Activated CD8-positive, alpha-beta memory T cell treated with anti-CD3 and anti-CD28 coated beads, Interleukin-2, amount 10 ng/mL, durations not matched to agents 7 days and 5 days (primary cell): ENCODE measurements around the gene PRIM2. TPM values are rescaled to one million over a fixed set of nuclear protein-coding genes. Genes with fewer than 3 reads are reported as not detected.
"Not testable (repeated sequence)": the region's sequence is repeated elsewhere in the genome, so short reads cannot be mapped to it uniquely, and the experiment has no call there.

Experiments used
- ATAC-seq: fragments of 150-1000 bp; cut with Tn5 transposase; one replicate; pipeline ENCODE4 v1.10.0; 2021; ENCODE audit warnings: moderate library complexity
- CTCF ChIA-PET: fragments of 350-600 bp; sonication (Branson Sonifier 250); formaldehyde crosslinking; loops from one replicate; lab custom pipeline; 2021; ENCODE audit warnings: antibody characterized with exemption; lab: Charles Lee
- DNase-seq: peaks from one replicate; pipeline ENCODE4 v3.0.0-alpha.2; 2020
- H3K27ac Mint-ChIP-seq: one replicate; pipeline ENCODE4 v1.8.0; 2021; ENCODE audit warnings: mild to moderate bottlenecking, mixed read lengths
- H3K27me3 Mint-ChIP-seq: one replicate; pipeline ENCODE4 v1.8.0; 2021; ENCODE audit warnings: mixed read lengths
- H3K36me3 Mint-ChIP-seq: one replicate; pipeline ENCODE4 v1.8.0; 2021; ENCODE audit warnings: mild to moderate bottlenecking, mixed read lengths
- H3K4me1 Mint-ChIP-seq: one replicate; pipeline ENCODE4 v1.8.0; 2021; ENCODE audit warnings: mixed read lengths
- H3K4me3 Mint-ChIP-seq: one replicate; pipeline ENCODE4 v1.8.0; 2021; ENCODE audit warnings: mild to moderate bottlenecking, moderate library complexity, mixed read lengths
- H3K9me3 Mint-ChIP-seq: one replicate; pipeline ENCODE4 v1.8.0; 2022; ENCODE audit warnings: low read depth, mixed read lengths
- total RNA-seq, 2 experiments: library from RNA; stranded (reverse); gene quantifications; one replicate each; pipeline ENCODE4 v1.2.3, GENCODE V29; 2021

Gene PRIM2
- total RNA-seq, 2 experiments from 2014 or later = 36.2 to 42.8 TPM

GRCh38 chr6:57421503-57421902, 104.1 kb downstream of the PRIM2 start:
- CTCF ChIA-PET = no interaction called here
- H3K4me1 Mint-ChIP-seq = peaks cover 3% of the 10 kb centered on the region
- H3K36me3 Mint-ChIP-seq = peaks cover 17% of the 10 kb centered on the region
- no peaks in the 10 kb centered on the region for H3K27me3 Mint-ChIP-seq
- H3K4me3 Mint-ChIP-seq = no peak overlapping the region
- no peaks in the 10 kb centered on the region for H3K9me3 Mint-ChIP-seq
- no peak overlapping the region for H3K27ac Mint-ChIP-seq
- ATAC-seq (no peak), DNase-seq (no peak)

- Mint-ChIP-seq H3K27me3 (no peaks in the 10 kb centered on the region), H3K27ac (no peak overlapping the region), H3K4me3 (no peak overlapping the region), H3K36me3 (peaks cover 12% of the 10 kb centered on the region), H3K9me3 (no peaks in the 10 kb centered on the region), H3K4me1 (peaks cover 3% of the 10 kb centered on the region)
- ATAC-seq (no peak), DNase-seq (no peak)
- CTCF ChIA-PET = no interaction called here
Observed at GRCh38 chr6:57423468-57423867, 106.0 kb downstream of the PRIM2 start.

- H3K4me3 Mint-ChIP-seq, CTCF ChIA-PET, H3K27me3 Mint-ChIP-seq, H3K9me3 Mint-ChIP-seq, DNase-seq, ATAC-seq: not testable (repeated sequence)
- peaks cover 23% of the 10 kb centered on the region for H3K4me1 Mint-ChIP-seq
- H3K36me3 Mint-ChIP-seq = peaks cover 14% of the 10 kb centered on the region
- H3K27ac Mint-ChIP-seq = peak overlapping the region; percentile 46
Observed at GRCh38 chr6:57431742-57432141, 114.3 kb downstream of the PRIM2 start.

GRCh38 chr6:57432157-57432556, 114.7 kb downstream of the PRIM2 start:
- Mint-ChIP-seq H3K36me3 (peaks cover 14% of the 10 kb centered on the region), H3K4me1 (peaks cover 23% of the 10 kb centered on the region), H3K27ac (no peak overlapping the region), H3K9me3 (no peaks in the 10 kb centered on the region), H3K4me3 (no peak overlapping the region), H3K27me3 (no peaks in the 10 kb centered on the region)
- no peak for DNase-seq
- ATAC-seq = no peak
- CTCF ChIA-PET = no interaction called here

- DNase-seq (no peak), ATAC-seq (no peak)
- H3K36me3 Mint-ChIP-seq = peaks cover 14% of the 10 kb centered on the region
- no peak overlapping the region for H3K4me3 Mint-ChIP-seq
- no peak overlapping the region for H3K27ac Mint-ChIP-seq
- H3K27me3 Mint-ChIP-seq = no peaks in the 10 kb centered on the region
- H3K9me3 Mint-ChIP-seq = no peaks in the 10 kb centered on the region
- peaks cover 23% of the 10 kb centered on the region for H3K4me1 Mint-ChIP-seq
- CTCF ChIA-PET = no interaction called here
Observed at GRCh38 chr6:57432919-57433684, 115.7 kb downstream of the PRIM2 start.

GRCh38 chr6:57433790-57434189, 116.4 kb downstream of the PRIM2 start:
- H3K9me3 Mint-ChIP-seq, ATAC-seq, CTCF ChIA-PET, H3K27ac Mint-ChIP-seq, DNase-seq, H3K4me3 Mint-ChIP-seq, H3K27me3 Mint-ChIP-seq: not testable (repeated sequence)
- Mint-ChIP-seq H3K36me3 (peaks cover 13% of the 10 kb centered on the region), H3K4me1 (peaks cover 23% of the 10 kb centered on the region)

GRCh38 chr6:57434944-57435343, 117.5 kb downstream of the PRIM2 start:
- H3K4me1 Mint-ChIP-seq = peaks cover 22% of the 10 kb centered on the region
- peaks cover 7% of the 10 kb centered on the region for H3K36me3 Mint-ChIP-seq
- CTCF ChIA-PET = no interaction called here
- H3K27me3 Mint-ChIP-seq = no peaks in the 10 kb centered on the region
- no peak overlapping the region for H3K4me3 Mint-ChIP-seq
- DNase-seq = no peak
- peak overlapping the region; percentile 49 for H3K27ac Mint-ChIP-seq
- H3K9me3 Mint-ChIP-seq = no peaks in the 10 kb centered on the region
- ATAC-seq = no peak

GRCh38 chr6:57435475-57436160, 118.2 kb downstream of the PRIM2 start:
- Mint-ChIP-seq H3K36me3 (peaks cover 7% of the 10 kb centered on the region), H3K9me3 (no peaks in the 10 kb centered on the region), H3K27ac (no peak overlapping the region), H3K4me1 (peaks cover 20% of the 10 kb centered on the region), H3K27me3 (no peaks in the 10 kb centered on the region), H3K4me3 (no peak overlapping the region)
- DNase-seq = no peak
- no peak for ATAC-seq
- CTCF ChIA-PET = no interaction called here

GRCh38 chr6:57440735-57441134, 123.3 kb downstream of the PRIM2 start:
- DNase-seq, H3K36me3 Mint-ChIP-seq, H3K9me3 Mint-ChIP-seq, H3K27ac Mint-ChIP-seq, H3K4me3 Mint-ChIP-seq, ATAC-seq, H3K27me3 Mint-ChIP-seq, H3K4me1 Mint-ChIP-seq, CTCF ChIA-PET: not testable (repeated sequence)

GRCh38 chr6:57442133-57442532, 124.7 kb downstream of the PRIM2 start:
- ATAC-seq, CTCF ChIA-PET, H3K27me3 Mint-ChIP-seq, DNase-seq, H3K27ac Mint-ChIP-seq, H3K4me3 Mint-ChIP-seq, H3K36me3 Mint-ChIP-seq, H3K9me3 Mint-ChIP-seq: not testable (repeated sequence)
- peaks cover 11% of the 10 kb centered on the region for H3K4me1 Mint-ChIP-seq

- H3K27ac Mint-ChIP-seq, H3K4me3 Mint-ChIP-seq, DNase-seq, H3K9me3 Mint-ChIP-seq, H3K36me3 Mint-ChIP-seq, ATAC-seq, H3K27me3 Mint-ChIP-seq, CTCF ChIA-PET: not testable (repeated sequence)
- H3K4me1 Mint-ChIP-seq = peaks cover 11% of the 10 kb centered on the region
Observed at GRCh38 chr6:57443181-57443580, 125.8 kb downstream of the PRIM2 start.

- CTCF ChIA-PET, H3K4me3 Mint-ChIP-seq, H3K27ac Mint-ChIP-seq, H3K27me3 Mint-ChIP-seq, H3K36me3 Mint-ChIP-seq, DNase-seq, H3K9me3 Mint-ChIP-seq, ATAC-seq: not testable (repeated sequence)
- H3K4me1 Mint-ChIP-seq = peaks cover 11% of the 10 kb centered on the region
Observed at GRCh38 chr6:57444787-57445186, 127.4 kb downstream of the PRIM2 start.

- H3K36me3 Mint-ChIP-seq, H3K9me3 Mint-ChIP-seq, ATAC-seq, CTCF ChIA-PET, H3K27me3 Mint-ChIP-seq, DNase-seq, H3K27ac Mint-ChIP-seq, H3K4me3 Mint-ChIP-seq: not testable (repeated sequence)
- H3K4me1 Mint-ChIP-seq = peaks cover 11% of the 10 kb centered on the region
Observed at GRCh38 chr6:57445379-57445778, 127.9 kb downstream of the PRIM2 start.
